GM19463 (cell line): ENCODE measurements around the gene KYAT1.
"Not testable (repeated sequence)": the region's sequence is repeated elsewhere in the genome, so short reads cannot be mapped to it uniquely, and the experiment has no call there.

Experiments used
- ATAC-seq: cut with Tn5 transposase; IDR thresholded peaks from one replicate; pipeline ENCODE4 v1.9.1; 2021; ENCODE audit warnings: mild to moderate bottlenecking, moderate library complexity; ENCODE audit not compliant: unreplicated experiment

Gene KYAT1

GRCh38 chr9:128843171-128843570, 38.6 kb downstream of the KYAT1 start:
- ATAC-seq, result not testable (repeated sequence)

GRCh38 chr9:128841694-128842492, 39.9 kb downstream of the KYAT1 start:
- no peak for ATAC-seq

GRCh38 chr9:128840524-128840923, 41.2 kb downstream of the KYAT1 start:
- no peak for ATAC-seq

GRCh38 chr9:128838338-128838737, 43.4 kb downstream of the KYAT1 start:
- no peak for ATAC-seq

GRCh38 chr9:128836509-128837145, 45.1 kb downstream of the KYAT1 start:
- ATAC-seq, result no peak

- ATAC-seq, result no peak
Measured at GRCh38 chr9:128835246-128836210, 46.2 kb downstream of the KYAT1 start.

- no peak for ATAC-seq
Measured at GRCh38 chr9:128833696-128834095, 48.1 kb downstream of the KYAT1 start.

- ATAC-seq, result peak; percentile 98
Measured at GRCh38 chr9:128829477-128830251, 52.1 kb downstream of the KYAT1 start, which contains the start of gene SPOUT1. TSS of gene SPOUT1 (minus strand) at chr9:128829794. CDS start at chr9:128829780, 14 bp downstream.

- no peak for ATAC-seq
Measured at GRCh38 chr9:128828719-128829452, 52.9 kb downstream of the KYAT1 start.

- no peak for ATAC-seq
Measured at GRCh38 chr9:128828267-128828666, 53.5 kb downstream of the KYAT1 start.

- ATAC-seq, result no peak
Measured at GRCh38 chr9:128825923-128826700, 55.6 kb downstream of the KYAT1 start.

- ATAC-seq, result no peak
Measured at GRCh38 chr9:128824911-128825310, 56.8 kb downstream of the KYAT1 start.

- no peak for ATAC-seq
Measured at GRCh38 chr9:128823903-128824406, 57.8 kb downstream of the KYAT1 start.

GRCh38 chr9:128823362-128823902, 58.3 kb downstream of the KYAT1 start:
- ATAC-seq, result no peak

GRCh38 chr9:128822407-128823042, 59.2 kb downstream of the KYAT1 start:
- ATAC-seq, result no peak

GRCh38 chr9:128821584-128822406, 60.0 kb downstream of the KYAT1 start:
- no peak for ATAC-seq
